ENCODE results near the gene PFDN4. TPM values are rescaled to one million over a fixed set of nuclear protein-coding genes. Genes with fewer than 3 reads are reported as not detected.

The PFDN4 gene
- total and polyA plus RNA-seq, 10 donors: 14.1 to 74.4 (median 58.0) TPM

DNA sequence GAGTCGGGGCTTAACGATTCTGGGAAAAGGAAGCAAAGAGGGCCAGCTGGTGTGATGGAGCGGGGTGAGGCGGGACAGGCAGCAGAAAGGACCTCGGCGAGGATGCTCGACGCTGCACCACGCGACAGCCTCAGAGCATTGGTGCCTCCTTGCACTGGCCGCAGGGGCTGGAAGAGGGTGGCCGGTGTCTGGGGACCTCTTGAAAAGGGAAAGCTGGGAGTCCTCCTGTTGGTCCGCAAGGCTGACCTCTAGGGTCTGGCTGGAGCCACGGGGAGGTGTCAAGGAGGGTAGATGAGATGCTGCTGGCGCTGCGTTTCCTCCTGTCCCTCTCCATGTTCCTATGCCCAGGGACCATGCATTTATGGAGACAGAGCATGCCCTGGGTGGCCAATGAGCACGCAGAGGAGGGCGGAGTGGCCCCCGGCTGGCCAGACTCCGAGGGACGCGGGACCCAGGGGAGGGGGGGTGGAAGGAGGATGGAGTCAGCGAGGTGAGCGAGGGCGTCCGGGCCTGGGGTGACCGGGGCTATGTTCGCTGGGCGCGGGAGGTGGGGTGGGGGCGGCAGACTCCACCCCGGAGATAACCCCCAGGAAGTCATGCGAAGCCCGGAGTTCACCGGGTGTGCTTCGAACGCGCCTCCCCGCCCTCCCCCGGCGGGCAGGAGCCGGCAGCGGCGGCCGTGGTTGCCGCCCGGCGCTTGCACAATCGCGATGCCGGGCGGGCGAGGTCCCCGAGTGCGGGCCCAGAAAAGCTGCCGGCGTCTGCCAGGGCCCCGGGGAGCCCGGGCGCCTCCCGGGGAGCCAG, 34.0 kb upstream of the PFDN4 start, which contains the start of gene CYP24A1:
Gene CYP24A1, minus strand, starts transcription at position 334 of the 804 bp plus-strand sequence. CDS start 407 bp downstream, outside the sequence.
- 2 to 5% (median 3%) methylated on average over 59 to 61 of the region's 61 CpGs for WGBS, 5 donors
- TF ChIP-seq POLR2A (IDR thresholded peaks at IDR 0.05): no peak
- no peak for TF ChIP-seq POLR2AphosphoS5 (IDR thresholded peaks at IDR 0.05)
- TF ChIP-seq CTCF (IDR thresholded peaks at IDR 0.05 in 8 of 11, conservative IDR thresholded peaks at IDR 0.05 in 3 of 11): no peak

DNA sequence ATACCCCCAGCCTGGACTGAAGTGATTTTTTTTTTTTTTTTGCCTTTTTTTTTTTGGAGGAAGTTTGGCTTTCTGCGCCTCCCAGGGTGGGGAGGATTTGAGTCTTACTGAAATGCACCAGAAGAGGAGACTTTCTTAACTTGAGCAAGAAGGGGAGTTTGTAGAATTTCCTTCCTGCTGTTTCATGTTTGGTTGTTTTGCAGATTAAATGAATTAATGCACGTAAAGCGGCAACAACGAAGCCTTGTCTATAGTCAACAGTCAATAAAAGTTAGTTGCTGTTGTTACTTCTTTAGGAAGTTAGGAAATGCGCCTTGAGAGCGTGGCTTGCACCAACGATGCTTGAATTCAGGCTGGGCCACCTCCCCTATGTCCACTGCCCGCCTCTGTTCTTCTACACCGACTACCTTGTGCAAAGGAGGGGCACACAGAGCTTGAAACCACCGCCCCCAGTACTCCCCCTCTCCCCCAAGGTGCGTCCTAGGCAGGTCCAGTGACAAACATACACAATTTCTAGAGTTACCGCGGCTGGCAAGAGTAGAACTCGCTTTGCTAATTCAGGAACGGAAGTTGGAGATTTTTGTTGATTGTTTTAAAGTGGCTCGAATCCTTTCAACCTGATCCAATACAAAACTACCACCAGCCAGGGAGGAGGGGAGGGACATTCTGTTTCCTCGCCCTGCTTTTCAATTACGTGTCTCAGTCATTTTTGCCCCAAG, 33.3 kb upstream of the PFDN4 start:
- peak overlapping the region in 4 of 8 donors; percentile 10 to 53 (median 22) for H3K4me3 ChIP-seq
- no peaks in the 10 kb centered on the region for H3K9me3 ChIP-seq
- WGBS, 5 donors: 2 to 6% (median 5%) methylated on average over 17 to 18 of the region's 18 CpGs
- H3K27ac ChIP-seq: no peak overlapping the region
- H3K36me3 ChIP-seq: no peaks in the 10 kb centered on the region
- TF ChIP-seq POLR2AphosphoS5 (IDR thresholded peaks at IDR 0.05) (no peak), CTCF (IDR thresholded peaks at IDR 0.05 in 8 of 11, conservative IDR thresholded peaks at IDR 0.05 in 3 of 11) (no peak), POLR2A (IDR thresholded peaks at IDR 0.05) (no peak)
- peaks cover 3 to 89% (median 58%) of the 10 kb centered on the region in 7 donors for H3K27me3 ChIP-seq (replicated peaks in 1 of 7)
- intact Hi-C loops (cut with DNase I; ENCODE audit: low total_unique reads): no loop called here
- no peak for DNase-seq
- H3K4me1 ChIP-seq: peaks cover 0 to 29% (median 21%) of the 10 kb centered on the region in 6 donors

More for the DNA sequence above, 34.0 kb upstream of the PFDN4 start, which contains the start of gene CYP24A1:
- Histone ChIP-seq H3K27me3 (replicated peaks in 1 of 7) (peaks cover 3 to 95% (median 54%) of the 10 kb centered on the region in 7 donors), H3K4me3 (peak within 1 kb of the TSS in 4 of 8 donors; percentile 10 to 53 (median 22)), H3K27ac (no peak within 1 kb of the TSS), H3K9me3 (no peaks in the 10 kb centered on the region), H3K36me3 (no peaks in the 10 kb centered on the region), H3K4me1 (peaks cover 0 to 29% (median 21%) of the 10 kb centered on the region in 6 donors)
- DNase-seq: peak; percentile 81
- intact Hi-C loops (cut with DNase I; ENCODE audit: low total_unique reads): no loop called here

DNA sequence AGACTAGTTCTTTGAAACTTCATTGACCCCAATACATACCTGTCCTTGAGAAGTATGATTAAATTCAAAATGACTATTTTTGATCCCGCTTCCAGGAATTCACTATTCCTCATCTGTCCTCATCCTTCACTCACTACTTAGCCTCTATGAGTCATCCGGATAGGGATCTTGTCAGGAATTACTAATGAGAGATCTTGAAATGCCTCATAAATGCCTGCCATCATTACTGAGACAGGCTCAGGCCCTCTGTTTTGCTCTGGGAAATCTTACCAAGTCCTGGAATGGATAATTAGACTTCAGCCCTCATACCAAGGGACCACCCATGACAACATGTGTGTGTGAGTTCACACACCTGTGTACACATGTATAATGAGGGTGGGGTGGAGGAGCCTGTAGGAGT, 31.3 kb upstream of the PFDN4 start:
- Histone ChIP-seq H3K4me3 (no peak overlapping the region), H3K4me1 (peaks cover 0 to 29% (median 21%) of the 10 kb centered on the region in 6 donors), H3K27me3 (replicated peaks in 1 of 7) (peaks cover 3 to 85% (median 44%) of the 10 kb centered on the region in 7 donors), H3K27ac (no peak overlapping the region), H3K36me3 (no peaks in the 10 kb centered on the region), H3K9me3 (no peaks in the 10 kb centered on the region)
- no peak for TF ChIP-seq POLR2A (IDR thresholded peaks at IDR 0.05)
- no peak for TF ChIP-seq POLR2AphosphoS5 (IDR thresholded peaks at IDR 0.05)
- no peak for TF ChIP-seq CTCF (IDR thresholded peaks at IDR 0.05 in 8 of 11, conservative IDR thresholded peaks at IDR 0.05 in 3 of 11)
- WGBS, 5 donors: 63 to 93% (median 81%) methylated on average over 2 of the region's 2 CpGs
- intact Hi-C loops (cut with DNase I; ENCODE audit: low total_unique reads): no loop called here
- DNase-seq: no peak
